Activated CD4-positive, alpha-beta T cell treated with anti-CD3 and anti-CD28 coated beads, Interleukin-2, amount 50 U/mL, for 4 hours (primary cell): ENCODE results near the gene CASP3.
A peak's percentile ranks its signal among the peaks of the same experiment; 100 is the strongest.

Source experiments
- DNase-seq, 2 experiments: peaks; one replicate each; pipeline ENCODE4 v3.0.0-alpha.2; 2020

CASP3 gene

GRCh38 chr4:184649026-184649970 lies at the start of gene CASP3, which contains the start of gene PRIMPOL:
TSS of gene CASP3 (minus strand) at chr4:184649447. CDS start at chr4:184638453, 10,994 bp downstream.
TSS of gene PRIMPOL (plus strand) at chr4:184649738. CDS start at chr4:184657141, 7,403 bp downstream.
- DNase-seq: peak; percentile 91 to 92

GRCh38 chr4:184697956-184698355 lies 48.7 kb upstream of the CASP3 start:
- no peak for DNase-seq

DNA sequence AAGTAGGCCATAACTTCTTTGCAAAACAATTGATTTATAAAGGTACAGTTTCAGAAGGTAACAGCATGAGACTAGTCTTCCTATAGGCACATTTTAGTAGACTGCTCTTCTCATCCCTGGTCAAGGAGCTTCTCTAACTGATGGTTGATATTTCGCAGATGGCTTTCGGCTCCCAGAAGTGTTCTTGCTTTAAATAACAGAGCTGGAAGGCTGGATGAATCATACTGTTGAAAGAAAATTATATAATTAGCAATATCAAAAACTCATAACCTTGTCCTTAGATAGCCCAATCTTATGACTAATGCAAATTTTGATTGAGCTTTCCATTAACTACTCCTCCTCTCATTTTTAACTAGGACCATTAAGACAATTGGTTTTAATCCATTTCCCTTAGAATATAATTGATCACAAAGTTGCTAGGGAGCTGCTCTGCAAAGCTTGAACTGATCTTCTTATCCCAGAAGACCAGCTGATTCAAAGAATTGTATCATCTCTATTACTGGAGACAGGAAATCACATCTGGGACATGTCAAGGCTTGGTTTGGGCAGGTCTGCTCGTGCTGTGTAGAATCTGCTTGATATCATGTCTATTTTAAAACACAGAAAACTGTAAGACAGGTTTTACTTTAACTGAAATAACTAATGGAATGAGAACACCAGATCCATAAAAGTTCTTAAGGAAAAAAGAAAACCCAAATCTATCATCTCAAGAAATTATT lies 46.1 kb upstream of the CASP3 start:
- no peak for DNase-seq

DNA sequence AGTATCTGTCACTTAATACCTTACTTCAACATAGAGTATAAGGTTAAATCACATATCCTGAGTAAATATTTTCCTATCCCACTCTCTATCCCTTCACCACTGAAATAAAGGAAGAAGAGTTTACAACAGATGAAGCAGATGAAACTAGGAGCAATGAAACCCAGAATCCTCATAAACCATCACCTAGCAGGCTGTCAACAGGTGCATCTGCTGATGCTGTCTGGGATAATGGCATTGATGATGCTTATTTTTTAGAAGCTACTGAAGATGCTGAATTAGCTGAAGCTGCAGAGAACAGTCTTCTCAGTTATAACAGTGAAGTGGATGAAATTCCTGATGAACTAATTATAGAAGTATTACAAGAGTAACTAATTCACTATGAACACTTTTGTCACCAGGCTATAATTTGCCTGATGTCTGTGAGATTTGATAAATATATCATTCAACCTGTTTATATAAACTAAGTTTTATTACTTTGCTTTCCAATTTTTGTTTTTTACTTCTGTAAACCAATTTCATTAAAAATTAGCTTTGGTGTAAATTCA lies 45.2 kb upstream of the CASP3 start:
- no peak for DNase-seq

- DNase-seq: no peak
These were observed 43.8 kb upstream of the CASP3 start for GRCh38 chr4:184693056-184693455.

GRCh38 chr4:184689681-184690080 lies 40.4 kb upstream of the CASP3 start:
- DNase-seq: no peak

DNA sequence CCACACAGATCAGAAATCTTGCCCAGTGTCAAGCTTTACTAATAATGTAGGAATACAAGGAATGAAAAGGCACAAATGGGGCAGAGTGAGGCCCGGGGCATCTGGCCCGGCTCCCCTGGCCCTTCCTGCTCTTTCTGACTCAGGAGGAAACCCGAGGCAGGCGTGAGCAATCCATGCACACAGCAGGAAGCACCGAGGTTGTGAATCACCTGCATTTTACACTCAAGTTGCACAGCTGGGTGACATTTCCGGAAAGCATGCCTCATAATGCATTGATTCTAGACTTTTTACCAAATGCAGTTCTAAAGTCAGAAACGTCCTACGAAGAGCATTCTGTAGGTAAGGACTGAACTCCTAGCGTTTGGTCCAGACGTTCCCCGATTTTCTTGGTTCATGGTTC lies 39.2 kb upstream of the CASP3 start:
- DNase-seq: no peak

DNA sequence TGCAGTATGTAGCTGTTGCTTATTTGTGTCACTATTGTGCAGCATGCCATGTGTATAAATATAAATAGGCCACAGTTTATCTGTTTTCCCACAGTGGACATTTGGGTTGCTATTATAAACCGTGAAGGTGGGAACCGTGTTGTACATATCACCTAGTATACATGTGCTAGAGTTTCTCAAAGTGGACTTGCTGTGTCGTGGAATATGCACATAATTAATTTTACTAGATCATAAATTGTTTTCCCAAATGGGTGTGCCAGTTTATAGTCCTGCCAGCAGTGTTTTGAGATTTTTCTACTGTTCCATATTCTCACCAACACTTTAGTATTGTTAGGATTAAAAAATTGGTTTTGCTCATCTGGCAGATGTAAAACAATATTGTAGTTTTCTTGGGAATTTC lies 38.8 kb upstream of the CASP3 start:
- DNase-seq: no peak

DNA sequence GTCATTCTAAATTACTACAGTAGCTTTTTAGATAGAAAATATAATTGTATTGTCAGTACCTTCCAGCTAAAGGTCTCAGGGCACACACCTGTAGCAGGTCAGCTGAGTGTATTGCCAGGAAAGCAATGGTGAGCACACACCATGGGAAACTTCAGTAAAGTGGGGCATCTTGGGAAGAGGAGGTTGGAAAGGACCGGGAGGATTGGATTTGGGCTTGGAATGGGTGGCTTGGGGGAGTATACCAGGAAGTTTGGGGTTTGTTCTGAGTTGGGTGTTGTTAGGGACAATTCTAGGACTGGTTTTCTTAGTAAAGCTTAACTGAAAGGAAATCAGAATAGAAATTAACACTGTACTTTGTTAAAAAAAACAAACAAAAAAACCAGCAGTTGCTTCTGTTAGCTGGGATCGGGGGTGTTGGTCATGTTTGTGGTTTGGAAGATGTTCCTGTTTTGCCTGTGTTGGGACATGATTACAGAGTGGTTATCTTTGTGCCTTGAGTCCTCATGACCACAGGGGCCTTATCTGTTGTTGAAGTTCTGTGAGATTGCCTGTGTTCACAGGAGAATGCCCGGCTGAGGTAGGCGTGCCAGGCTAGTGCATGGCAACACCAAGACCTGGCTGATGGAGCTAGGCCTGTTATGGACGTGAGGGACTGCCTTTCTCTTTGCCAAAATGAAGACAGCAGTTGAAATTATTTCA lies 35.4 kb upstream of the CASP3 start:
- DNase-seq: no peak

DNA sequence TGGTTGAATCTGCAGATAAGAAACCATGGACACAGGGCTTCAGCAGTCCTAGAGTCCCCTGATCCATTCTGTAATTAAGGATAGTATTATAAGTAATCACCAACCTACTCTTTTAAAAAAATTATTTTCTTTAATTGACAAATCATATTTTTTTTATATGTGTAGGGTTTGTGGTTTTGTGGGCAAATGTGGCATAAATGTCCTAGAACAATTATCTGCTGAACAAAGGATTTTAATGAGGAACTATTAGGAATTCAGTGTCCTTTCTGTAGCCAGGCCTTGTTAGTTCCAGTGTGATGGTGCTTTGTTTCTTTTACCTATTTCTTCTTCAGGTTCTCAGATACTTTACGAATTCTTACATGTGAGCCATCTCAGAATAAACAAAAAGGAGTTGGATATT lies 32.7 kb upstream of the CASP3 start:
- no peak for DNase-seq

DNA sequence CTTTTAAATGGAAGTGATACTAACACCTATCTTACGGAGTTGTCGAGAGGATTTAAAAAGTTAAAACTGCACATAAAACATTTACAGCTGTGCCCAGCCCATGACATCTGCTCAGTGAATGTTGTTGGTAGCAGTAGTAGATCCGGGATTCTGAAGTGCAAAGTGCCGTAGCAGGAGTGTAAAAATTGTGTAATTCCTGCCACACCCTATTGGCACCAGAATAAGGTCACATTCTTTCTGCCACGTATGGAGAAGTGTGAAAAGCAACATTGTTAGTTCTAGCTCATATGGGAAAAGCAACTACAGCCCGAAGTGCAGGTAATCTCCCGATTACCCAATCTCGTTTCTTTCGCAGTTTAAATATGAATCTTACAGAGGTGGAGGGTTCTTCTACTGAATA lies 31.5 kb upstream of the CASP3 start:
- no peak for DNase-seq

- DNase-seq: no peak
These were observed 26.7 kb upstream of the CASP3 start for GRCh38 chr4:184675821-184676492.

DNA sequence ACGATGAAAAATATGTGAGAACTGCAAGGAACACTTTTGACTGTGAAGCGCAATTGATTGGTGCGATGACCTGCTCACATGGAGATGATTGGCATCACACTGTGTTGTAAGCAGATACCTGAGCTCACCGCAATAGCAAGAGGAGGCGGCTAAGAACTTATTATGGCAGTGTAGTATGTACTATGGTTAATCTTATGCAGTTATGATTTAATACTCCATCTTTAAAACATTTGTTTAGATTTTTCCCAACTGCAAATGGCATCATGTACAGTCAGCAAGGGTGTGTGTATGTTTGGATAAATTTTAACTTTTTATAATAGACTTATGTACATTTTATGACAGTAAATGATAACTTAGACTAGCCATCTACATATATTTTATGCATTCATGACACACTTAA lies 25.8 kb upstream of the CASP3 start:
- DNase-seq: no peak

DNA sequence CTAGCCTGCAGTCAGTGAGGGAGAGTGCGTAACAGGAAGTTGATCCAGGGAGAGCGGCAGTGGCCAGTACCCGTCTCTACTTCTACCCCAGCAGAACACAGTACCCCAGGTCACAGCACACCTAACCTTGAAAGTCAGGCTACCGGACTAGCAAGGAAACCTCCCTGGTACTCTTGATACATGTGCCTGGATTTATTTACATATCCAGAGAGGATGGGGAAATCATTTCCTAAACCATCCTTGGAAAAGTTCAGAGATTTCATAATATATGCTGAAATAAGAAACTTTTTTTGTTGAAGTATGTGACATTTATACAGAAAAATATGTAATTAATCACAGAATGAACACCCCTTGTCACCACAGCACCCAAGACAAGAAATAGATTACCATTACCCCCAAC lies 24.8 kb upstream of the CASP3 start:
- DNase-seq: no peak

DNA sequence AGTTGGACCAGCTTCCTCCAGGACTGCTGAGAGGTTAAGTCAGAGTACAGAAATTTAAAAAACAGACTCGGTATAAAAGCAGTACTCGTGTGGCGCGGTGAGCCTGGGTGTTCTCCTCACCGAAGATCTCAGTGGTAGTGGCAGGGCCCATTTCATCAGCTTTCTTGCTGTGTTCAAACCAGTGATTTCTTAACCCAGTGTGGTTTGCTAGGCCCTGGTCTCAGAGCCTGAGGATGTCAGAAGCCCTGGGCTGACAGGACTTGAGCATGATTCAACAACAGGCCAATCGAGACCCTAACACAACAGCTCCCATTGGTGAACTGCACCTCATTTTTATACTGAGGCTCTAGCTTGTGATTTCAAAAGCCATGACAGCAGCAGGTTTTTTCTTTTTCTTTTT lies 23.5 kb upstream of the CASP3 start:
- no peak for DNase-seq

GRCh38 chr4:184671101-184671500 lies 21.9 kb upstream of the CASP3 start:
- DNase-seq: no peak

DNA sequence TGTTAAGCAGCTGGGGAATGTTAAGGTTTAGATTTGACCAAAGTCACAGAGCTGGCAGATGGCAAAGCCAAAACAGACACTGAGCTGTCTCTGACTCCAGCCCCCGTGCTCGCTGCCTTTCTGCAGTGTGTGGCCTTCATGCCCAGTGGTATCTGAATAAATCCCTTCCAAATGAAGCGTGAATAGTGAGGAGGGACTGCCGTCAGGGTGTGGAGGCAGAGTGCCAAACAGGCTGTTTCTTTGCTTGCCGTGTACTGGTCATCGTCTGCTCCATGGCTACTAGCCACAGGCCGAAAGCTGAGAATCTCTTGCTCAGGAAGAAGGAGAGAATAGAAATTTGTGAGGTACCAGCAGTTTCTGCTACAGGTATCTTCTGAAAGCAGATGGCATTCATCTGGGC lies 20.0 kb upstream of the CASP3 start:
- no peak for DNase-seq

DNA sequence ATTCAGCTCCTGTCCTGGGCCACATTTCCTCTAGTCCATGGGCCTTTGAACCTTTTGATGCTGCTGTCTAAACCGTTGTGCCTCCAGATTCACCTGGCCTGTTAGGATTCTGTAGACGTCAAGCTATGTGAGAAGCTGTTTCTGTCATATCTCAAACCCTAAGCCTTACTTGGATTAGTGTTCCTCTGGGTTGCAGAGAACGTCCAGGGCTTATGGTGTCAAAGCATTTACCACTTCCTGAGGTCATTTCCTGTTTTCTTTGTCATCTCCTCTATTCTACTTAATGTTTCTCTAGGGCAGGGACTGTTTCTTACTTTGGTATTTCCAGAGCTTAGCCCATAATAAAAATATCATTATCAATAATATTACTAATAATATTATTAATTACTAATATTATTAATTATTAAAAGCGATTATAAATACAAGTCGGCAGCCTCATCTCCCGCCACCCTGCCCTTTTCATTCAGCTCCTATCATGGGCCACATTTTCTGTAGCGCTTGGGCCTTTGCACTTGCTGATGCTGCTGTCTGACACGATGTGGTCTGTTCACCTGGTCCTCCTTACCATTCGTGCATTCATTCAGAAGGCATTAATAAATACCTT lies 19.4 kb upstream of the CASP3 start:
- no peak for DNase-seq

DNA sequence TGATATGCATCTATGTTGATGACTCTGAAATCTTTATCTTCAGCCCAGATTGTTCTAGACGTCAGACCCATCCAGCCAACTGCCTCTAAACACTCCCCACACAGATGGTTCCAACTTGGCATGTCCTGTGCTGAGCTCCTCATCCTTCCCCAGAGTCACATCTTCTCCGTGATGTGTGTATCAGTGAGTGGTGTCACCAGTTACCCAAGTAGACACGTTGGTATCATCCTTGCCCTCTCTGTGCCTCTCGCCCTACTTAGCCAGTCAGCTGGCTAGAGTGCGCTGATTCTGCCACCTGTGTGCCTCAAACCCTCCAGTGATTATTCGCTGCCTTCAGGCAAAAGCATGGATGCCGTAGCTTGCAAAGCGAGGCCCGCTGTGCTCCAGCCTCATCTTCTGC lies 18.8 kb upstream of the CASP3 start:
- no peak for DNase-seq

GRCh38 chr4:184666670-184667069 lies 17.4 kb upstream of the CASP3 start:
- DNase-seq: no peak

GRCh38 chr4:184664445-184665210 lies 15.4 kb upstream of the CASP3 start:
- DNase-seq: no peak
